SK-N-SH (cell line): ENCODE measurements around the gene SRSF7. TPM values are rescaled to one million over a fixed set of nuclear protein-coding genes. Genes with fewer than 3 reads are reported as not detected.

Experiments
- CTCF ChIA-PET: fragments of 300-600, 350-600 bp; formaldehyde crosslinking; extraction: SDS; loops from one replicate; lab custom pipeline; 2021; lab: Yijun Ruan, JAX
- POLR2A ChIA-PET: fragments of 350-600 bp; sonication (Branson Sonifier 250); formaldehyde crosslinking; extraction: SDS; loops from one replicate; lab custom pipeline; 2020; ENCODE audit warnings: antibody characterized with exemption, inconsistent platforms; lab: Yijun Ruan, JAX
- DNase-seq: peaks from one replicate; pipeline ENCODE4 v3.0.0; 2012
- H2AFZ ChIP-seq: fragments of 200-600 bp; sonication (generic); 2 replicates; pipeline ENCODE4 v1.8.1; 2016; ENCODE audit warnings: antibody characterized with exemption, mild to moderate bottlenecking, low read depth
- H3F3A ChIP-seq: fragments of 200-600 bp; sonication (generic); replicated peaks from 2 replicates; pipeline ENCODE3; 2016; ENCODE audit warnings: antibody characterized with exemption, mild to moderate bottlenecking; ENCODE audit not compliant: insufficient read depth
- H3K27ac ChIP-seq, 2 experiments: fragments of 200-500 bp in 1 of 2; fragments of 200-600 bp in 1 of 2; sonication (Bioruptor generic) in 1 of 2; sonication (generic), shearing (Covaris generic) in 1 of 2; 2 replicates each; pipeline versions ENCODE4 v1.5.1 to v1.6.1; 2014 to 2016; ENCODE audit warnings: low read depth in 2 of 2, inconsistent platforms in 1 of 2, low read length in 1 of 2, mild to moderate bottlenecking in 1 of 2, mixed read lengths in 1 of 2
- H3K27me3 ChIP-seq: fragments of 200-600 bp; sonication (generic), shearing (Covaris generic); 2 replicates; pipeline ENCODE4 v1.6.1; 2016; ENCODE audit warnings: mixed run types; ENCODE audit not compliant: insufficient read depth
- H3K36me3 ChIP-seq, 2 experiments: fragments of 200-500 bp in 1 of 2; fragments of 200-600 bp in 1 of 2; sonication (Bioruptor generic) in 1 of 2; sonication (generic) in 1 of 2; replicated peaks in 1 of 2; 2 replicates each; pipeline versions ENCODE3 to v1.5.1; 2014 to 2016; ENCODE audit warnings: low read length in 1 of 2, mild to moderate bottlenecking in 1 of 2; ENCODE audit not compliant: insufficient read depth in 2 of 2, control insufficient read depth in 1 of 2
- H3K4me1 ChIP-seq, 2 experiments: fragments of 200-500 bp in 1 of 2; fragments of 200-600 bp in 1 of 2; sonication (Bioruptor generic) in 1 of 2; sonication (generic), shearing (Covaris generic) in 1 of 2; 2 replicates each; pipeline versions ENCODE4 v1.5.1 to v1.6.1; 2014 to 2016; ENCODE audit warnings: low read depth in 1 of 2, low read length in 1 of 2, mixed run types in 1 of 2; ENCODE audit not compliant: insufficient read depth in 2 of 2, control insufficient read depth in 1 of 2
- H3K4me2 ChIP-seq: fragments of 200-600 bp; sonication (generic), shearing (Covaris generic); 2 replicates; pipeline ENCODE4 v1.6.1; 2017; ENCODE audit warnings: mixed run types
- H3K4me3 ChIP-seq, 2 experiments: fragments of 200-500 bp in 1 of 2; fragments of 200-600 bp in 1 of 2; sonication (Bioruptor generic) in 1 of 2; sonication (generic), shearing (Covaris generic) in 1 of 2; 2 replicates each; pipeline versions ENCODE4 v1.5.1 to v1.8.1; 2014 to 2016; ENCODE audit warnings: low read depth in 2 of 2, inconsistent platforms in 1 of 2, low read length in 1 of 2, mild to moderate bottlenecking in 1 of 2, mixed read lengths in 1 of 2, moderate library complexity in 1 of 2
- H3K79me2 ChIP-seq: fragments of 200-600 bp; sonication (generic); 2 replicates; pipeline ENCODE4 v1.8.1; 2017; ENCODE audit warnings: mild to moderate bottlenecking; ENCODE audit not compliant: insufficient read depth
- H3K9ac ChIP-seq: fragments of 200-600 bp; sonication (generic); 2 replicates; pipeline ENCODE4 v1.6.1; 2017; ENCODE audit warnings: mixed run types
- H3K9me2 ChIP-seq: fragments of 200-600 bp; sonication (generic); 2 replicates; pipeline ENCODE4 v1.6.1; 2017; ENCODE audit warnings: mixed run types
- H3K9me3 ChIP-seq: fragments of 200-600 bp; sonication (generic); 2 replicates; pipeline ENCODE4 v1.6.1; 2017; ENCODE audit warnings: mixed run types, mild to moderate bottlenecking, moderate library complexity
- H4K20me1 ChIP-seq: fragments of 200-600 bp; sonication (generic); 2 replicates; pipeline ENCODE4 v1.6.1; 2017; ENCODE audit warnings: mild to moderate bottlenecking, mixed run types; ENCODE audit not compliant: insufficient read depth
- CHD2 ChIP-seq: fragments of 150-350 bp; IDR thresholded peaks from 2 replicates; pipeline ENCODE4 v1.6.1; 2018; ENCODE audit warnings: low read length; ENCODE audit not compliant: partially characterized antibody
- FOXJ3 ChIP-seq: sonication (generic); formaldehyde crosslinking; IDR thresholded peaks from 2 replicates; pipeline ENCODE4 v1.5.1; 2020; ENCODE audit warnings: mild to moderate bottlenecking, missing genetic modification reagents
- JUND ChIP-seq: IDR thresholded peaks from 2 replicates; pipeline ENCODE4 v1.4.0; 2012
- NFIC ChIP-seq: IDR thresholded peaks from 2 replicates; pipeline ENCODE4 v1.4.0; 2012; ENCODE audit warnings: borderline replicate concordance
- PBX3 ChIP-seq: IDR thresholded peaks from 2 replicates; pipeline ENCODE4; 2012
- RCOR1 ChIP-seq: fragments of 150-350 bp; IDR thresholded peaks from 2 replicates; pipeline ENCODE4 v1.6.1; 2017; ENCODE audit warnings: antibody characterized with exemption, low read length
- SMC3 ChIP-seq: IDR thresholded peaks from 2 replicates; pipeline ENCODE4 v1.6.1; 2012; ENCODE audit warnings: low read depth, low read length, improper control_type of control experiment
- TAF1 ChIP-seq: IDR thresholded peaks from 2 replicates; pipeline ENCODE4 v1.6.1; 2012; ENCODE audit warnings: low read depth, mild to moderate bottlenecking, low read length, moderate library complexity, borderline replicate concordance
- TCF12 ChIP-seq: IDR thresholded peaks from 2 replicates; pipeline ENCODE4 v1.4.0; 2012
- YY1 ChIP-seq: IDR thresholded peaks from 2 replicates; pipeline ENCODE4 v1.4.0; 2012; ENCODE audit warnings: low read depth, mild to moderate bottlenecking
- WGBS: methylation state at CpG from one replicate; pipeline ENCODE4 v1.1.6; 2017; ENCODE audit warnings: low lambda C conversion rate; 5-methylcytosine and 5-hydroxymethylcytosine counted together
- polyA plus RNA-seq, 3 experiments: library from polyadenylated mRNA; depleted of rRNA; stranded (reverse); fragments of >200 nt; gene quantifications; 2 replicates each; pipeline ENCODE4 v1.2.3, GENCODE V29; 2012
- TF ChIP-seq, protein P1 (sequence below): IDR thresholded peaks from 2 replicates; pipeline ENCODE4 v1.4.0; 2012; ENCODE audit warnings: low read depth, borderline replicate concordance
- TF ChIP-seq, protein P2 (sequence below): IDR thresholded peaks from 2 replicates; pipeline ENCODE4 v1.4.0; 2012; ENCODE audit warnings: low read depth

Gene SRSF7
- polyA plus RNA-seq, 1 of the 3 experiments (the other 2 are of a cell fraction) = 199 TPM

DNA sequence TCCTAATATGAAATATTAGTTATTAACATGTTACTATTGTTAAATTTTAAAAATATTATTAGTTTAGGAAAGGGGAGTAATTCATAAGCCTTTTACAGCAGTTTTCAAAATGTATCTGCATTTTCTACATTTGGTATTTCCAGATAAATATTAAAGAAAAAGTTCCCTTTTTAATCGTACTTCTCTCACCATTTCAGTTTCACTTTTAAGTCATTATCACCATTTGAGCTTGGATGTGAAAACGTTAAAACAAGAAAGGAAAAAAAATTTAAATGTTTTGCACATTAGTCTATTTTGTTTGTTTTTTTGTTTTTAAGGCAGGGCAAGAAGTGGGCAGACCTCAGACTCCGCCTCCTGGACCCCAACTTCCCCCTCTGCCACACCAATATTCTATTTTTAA is 3.3 kb upstream of the SRSF7 start:
- Histone ChIP-seq H3F3A (peaks cover 8% of the 10 kb centered on the region), H3K4me1 (peaks cover 8 to 10% of the 10 kb centered on the region in 2 experiments; a peak in 2 of 4 replicates), H3K4me3 (no peak overlapping the region), H3K9me3 (no peaks in the 10 kb centered on the region), H2AFZ (peak overlapping the region; percentile 40; the same call in 1 of the 2 replicates), H3K79me2 (peaks cover 16% of the 10 kb centered on the region), H3K4me2 (no peak overlapping the region), H3K36me3 (peaks cover 6% of the 10 kb centered on the region in 2 experiments), H3K27me3 (no peaks in the 10 kb centered on the region), H3K9ac (no peak overlapping the region), H3K9me2 (no peaks in the 10 kb centered on the region), H3K27ac (no peak overlapping the region), H4K20me1 (peaks cover 11% of the 10 kb centered on the region)
- DNase-seq = no peak
- CTCF ChIA-PET = interaction anchor here (0.9 kb wide), 1 partner anchor 14 kb away, joined by 4 read pairs; no protein-coding TSS in a partner anchor
- no peak for TF ChIP-seq RCOR1
- no peak for TF ChIP-seq JUND
- no peak for TF ChIP-seq TAF1
- POLR2A ChIA-PET = no interaction called here
- 76% methylated on average over 3 of the region's 3 CpGs for WGBS

- peaks cover 11 to 14% of the 10 kb centered on the region in 2 experiments; a peak in 3 of 4 replicates for H3K4me1 ChIP-seq
- H3K4me2 ChIP-seq = no peak overlapping the region
- H3K27ac ChIP-seq = no peak overlapping the region
- CTCF ChIA-PET = interaction anchor here (0.6 to 0.9 kb wide), 3 partner anchors 14 to 151 kb away, joined by 3 to 4 read pairs (median 3); no protein-coding TSS in a partner anchor
- peaks cover 10 to 11% of the 10 kb centered on the region in 2 experiments for H3K36me3 ChIP-seq
- H3K9ac ChIP-seq = no peak overlapping the region
- DNase-seq = no peak
- POLR2A ChIA-PET = no interaction called here
- H4K20me1 ChIP-seq = peaks cover 15% of the 10 kb centered on the region
- H3K27me3 ChIP-seq = no peaks in the 10 kb centered on the region
- peaks cover 8% of the 10 kb centered on the region for H3F3A ChIP-seq
- peak overlapping the region; percentile 40 for H2AFZ ChIP-seq
- no peak overlapping the region for H3K4me3 ChIP-seq
- peaks cover 21% of the 10 kb centered on the region for H3K79me2 ChIP-seq
- TF ChIP-seq TCF12 (no peak), FOXJ3 (CRISPR knock-in tag) (no peak), NFIC (no peak), PBX3 (no peak), CHD2 (no peak), SMC3 (no peak), YY1 (no peak), JUND (no peak)
- TF ChIP-seq, protein P1, sequence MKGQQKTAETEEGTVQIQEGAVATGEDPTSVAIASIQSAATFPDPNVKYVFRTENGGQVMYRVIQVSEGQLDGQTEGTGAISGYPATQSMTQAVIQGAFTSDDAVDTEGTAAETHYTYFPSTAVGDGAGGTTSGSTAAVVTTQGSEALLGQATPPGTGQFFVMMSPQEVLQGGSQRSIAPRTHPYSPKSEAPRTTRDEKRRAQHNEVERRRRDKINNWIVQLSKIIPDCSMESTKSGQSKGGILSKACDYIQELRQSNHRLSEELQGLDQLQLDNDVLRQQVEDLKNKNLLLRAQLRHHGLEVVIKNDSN = no peak
- TF ChIP-seq, protein P2, sequence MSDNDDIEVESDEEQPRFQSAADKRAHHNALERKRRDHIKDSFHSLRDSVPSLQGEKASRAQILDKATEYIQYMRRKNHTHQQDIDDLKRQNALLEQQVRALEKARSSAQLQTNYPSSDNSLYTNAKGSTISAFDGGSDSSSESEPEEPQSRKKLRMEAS = no peak
- no peaks in the 10 kb centered on the region for H3K9me3 ChIP-seq
- H3K9me2 ChIP-seq = no peaks in the 10 kb centered on the region
Measured at GRCh38 chr2:38754049-38754448, 2.9 kb upstream of the SRSF7 start.
